HG03108 (cell line): ENCODE measurements around the gene VILL.

Experiments used
- ATAC-seq: cut with Tn5 transposase; IDR thresholded peaks from one replicate; pipeline ENCODE4 v1.9.1; 2021; ENCODE audit warnings: moderate library complexity; ENCODE audit not compliant: unreplicated experiment

Gene VILL

DNA sequence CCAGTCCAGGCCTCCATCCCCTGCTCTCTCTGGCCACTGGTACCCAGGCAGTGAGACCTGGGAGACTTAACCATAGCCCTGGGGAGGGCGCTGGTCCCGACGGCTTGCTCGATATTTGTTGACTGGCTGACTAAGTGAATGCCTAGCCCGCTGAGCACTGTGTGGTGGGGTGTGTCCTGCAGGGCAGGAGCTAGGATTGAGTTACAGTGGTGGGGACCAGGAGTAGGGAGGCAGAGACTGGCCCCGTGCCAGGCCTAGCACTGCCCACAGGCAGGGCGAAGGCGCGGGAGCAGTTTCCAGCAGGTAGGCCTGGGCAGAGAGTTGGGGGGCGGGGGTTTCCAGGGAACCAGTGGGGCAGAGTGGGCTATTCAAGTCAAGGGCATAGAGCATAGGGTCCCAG, at the start of gene VILL:
TSS of gene VILL (plus strand) at position 260 of the 400 bp plus-strand sequence. CDS start 2,887 bp downstream, outside the sequence.
- ATAC-seq, result no peak

GRCh38 chr3:37941608-37942508, 48.7 kb upstream of the VILL start:
- ATAC-seq, result no peak

DNA sequence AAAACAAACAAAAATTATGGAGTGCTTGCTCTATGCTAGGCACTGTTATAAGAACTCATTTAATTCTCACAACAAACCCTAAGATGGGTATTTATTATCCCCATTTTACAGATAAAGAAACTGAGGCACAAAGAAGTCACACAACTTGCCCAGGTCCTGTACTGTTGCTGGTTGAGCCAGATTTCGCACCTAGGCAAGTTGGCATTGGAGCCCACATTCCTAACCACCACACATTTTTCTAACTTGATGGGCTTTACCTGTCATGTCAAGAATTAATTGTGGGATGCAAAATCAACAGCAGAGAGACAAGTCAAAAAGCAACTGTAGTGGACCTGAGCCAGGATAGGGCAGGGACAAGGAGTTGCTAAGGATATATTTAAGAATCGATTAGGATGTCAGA, 47.9 kb upstream of the VILL start:
- no peak for ATAC-seq

DNA sequence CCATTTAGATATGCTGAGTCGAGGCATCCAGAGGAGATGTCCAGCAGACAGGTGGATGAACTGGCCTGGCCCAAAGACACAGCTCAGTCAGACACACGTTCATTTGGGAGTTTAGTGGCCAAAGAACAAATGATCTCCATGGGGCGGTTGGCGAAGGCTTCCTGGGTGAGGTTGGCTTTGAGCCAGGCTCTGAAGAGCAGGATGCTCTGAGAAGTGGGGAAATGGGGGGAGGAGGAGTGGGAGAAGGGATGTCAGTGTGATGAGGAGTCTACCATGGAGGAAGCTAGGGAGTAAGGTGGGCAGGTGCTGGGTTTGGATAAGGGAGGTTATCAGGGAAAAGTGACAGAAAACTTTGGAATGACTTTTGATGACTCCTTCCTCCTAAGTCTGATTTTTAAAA, 47.5 kb upstream of the VILL start:
- no peak for ATAC-seq

GRCh38 chr3:37943631-37944314, 46.8 kb upstream of the VILL start:
- no peak for ATAC-seq

DNA sequence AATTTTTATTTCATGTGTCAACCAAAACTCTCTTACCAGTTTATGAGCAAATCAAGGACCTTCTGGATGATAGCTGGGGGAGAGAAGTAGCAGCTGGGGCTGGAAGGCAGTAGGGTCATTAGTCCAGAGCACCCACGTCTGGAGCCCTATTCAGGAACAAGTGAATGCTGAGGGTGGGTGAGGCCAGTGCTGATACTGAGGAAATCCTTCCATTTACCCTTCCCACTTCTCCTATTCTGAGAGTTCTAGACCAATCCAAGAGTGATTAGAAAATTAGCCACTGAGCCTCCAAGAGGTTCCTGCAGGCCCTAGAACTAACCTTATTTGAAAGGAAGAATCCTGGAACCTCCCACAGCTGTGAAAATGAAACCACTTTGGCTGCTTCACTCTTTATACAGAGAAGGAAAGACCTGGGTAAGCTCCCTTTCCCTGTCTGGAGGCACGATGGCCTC, 46.2 kb upstream of the VILL start:
- ATAC-seq, result no peak

- ATAC-seq, result no peak
Observed at GRCh38 chr3:37945156-37945806, 45.3 kb upstream of the VILL start.

- ATAC-seq, result no peak
Observed at GRCh38 chr3:37945807-37946530, 44.6 kb upstream of the VILL start.

DNA sequence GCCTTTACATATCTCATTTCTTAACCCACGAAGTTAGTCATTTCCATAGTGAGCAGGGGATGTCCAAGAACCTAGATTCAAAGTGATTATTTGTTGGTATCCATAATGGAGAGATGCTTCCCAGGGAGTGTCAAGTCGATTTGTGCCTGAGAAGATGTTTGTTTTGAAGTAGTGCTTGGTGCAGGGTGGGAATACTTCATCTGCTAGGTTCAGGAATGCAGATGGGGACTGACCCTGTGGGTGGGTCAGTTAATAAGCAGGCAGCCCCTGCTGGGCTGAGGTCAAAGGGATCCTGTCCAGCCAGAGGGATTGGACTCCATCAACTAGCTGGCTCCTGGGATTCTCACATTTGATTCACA, 44.1 kb upstream of the VILL start:
- ATAC-seq, result no peak

DNA sequence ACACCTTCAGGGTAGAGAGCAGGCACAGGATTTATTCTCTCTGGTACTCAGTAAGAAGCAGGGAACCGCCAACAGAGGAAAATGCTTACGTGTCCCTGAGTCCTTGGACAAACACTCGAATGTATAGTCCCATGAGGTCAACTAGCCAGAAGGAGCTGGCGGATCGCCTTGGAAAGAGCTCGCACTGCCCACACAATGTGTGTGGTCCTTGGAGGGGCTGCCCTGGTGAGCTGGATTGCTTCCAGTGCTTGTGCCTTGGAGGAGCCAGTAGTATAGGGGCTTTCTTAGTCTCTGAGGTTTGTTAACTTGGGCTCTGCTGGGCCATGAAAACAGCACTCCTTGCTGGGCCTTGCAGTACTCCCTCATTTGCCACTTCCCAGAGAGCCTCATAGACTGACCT, 40.7 kb upstream of the VILL start:
- no peak for ATAC-seq

- ATAC-seq, result no peak
Observed at GRCh38 chr3:37952564-37952963, 38.0 kb upstream of the VILL start.

GRCh38 chr3:37953226-37953625, 37.4 kb upstream of the VILL start:
- ATAC-seq, result no peak

DNA sequence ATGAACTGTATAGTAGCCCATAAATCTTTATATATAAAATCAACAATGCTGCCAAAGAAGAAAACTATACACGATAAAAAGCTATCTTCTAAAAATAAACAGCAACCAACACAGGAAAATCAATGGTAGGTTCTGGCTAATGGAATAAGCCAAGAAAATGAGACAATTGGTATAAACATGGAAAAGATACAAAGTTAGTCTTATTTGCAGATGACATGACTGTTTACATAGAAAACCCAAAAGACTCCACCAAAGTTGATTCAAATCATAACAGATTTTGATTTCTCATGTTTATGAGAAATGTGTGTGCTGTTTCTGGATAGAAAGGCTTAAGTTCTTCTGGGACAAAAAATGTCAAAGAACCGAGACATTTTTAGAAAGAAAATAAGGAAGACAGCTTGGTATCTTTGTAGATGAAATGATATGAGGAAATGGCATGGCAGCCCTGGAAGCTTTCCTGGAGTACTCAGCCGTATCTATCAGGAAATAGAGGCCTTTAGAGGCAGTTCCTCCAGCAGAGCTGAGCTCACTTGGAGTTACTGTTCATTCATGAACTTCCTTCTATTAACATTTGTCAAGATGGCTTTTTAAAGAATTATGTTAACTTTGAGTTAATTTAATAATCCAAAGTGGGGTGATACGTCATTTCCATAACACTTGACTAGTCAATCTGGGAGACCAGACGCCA, 36.7 kb upstream of the VILL start:
- ATAC-seq, result no peak

DNA sequence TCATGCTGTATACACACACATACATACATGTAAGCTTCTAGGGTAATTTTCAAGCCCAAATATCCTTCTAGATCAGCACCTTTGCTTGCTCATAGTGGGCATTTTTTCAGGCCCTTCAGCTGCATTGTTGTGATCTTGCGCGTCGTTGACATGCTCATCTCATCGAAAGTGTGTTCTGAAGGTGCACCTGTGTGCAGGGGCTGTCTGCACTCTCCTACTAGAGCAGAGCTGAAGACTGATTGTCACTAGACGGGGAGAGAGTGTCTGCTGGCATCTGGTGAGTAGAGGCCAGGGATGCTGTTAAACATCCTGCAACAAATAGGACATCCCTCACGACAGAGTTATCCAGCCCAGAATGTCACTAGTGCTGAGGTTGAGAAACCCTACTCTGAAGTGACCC, 35.7 kb upstream of the VILL start:
- no peak for ATAC-seq

- no peak for ATAC-seq
Observed at GRCh38 chr3:37955918-37956707, 34.5 kb upstream of the VILL start.

DNA sequence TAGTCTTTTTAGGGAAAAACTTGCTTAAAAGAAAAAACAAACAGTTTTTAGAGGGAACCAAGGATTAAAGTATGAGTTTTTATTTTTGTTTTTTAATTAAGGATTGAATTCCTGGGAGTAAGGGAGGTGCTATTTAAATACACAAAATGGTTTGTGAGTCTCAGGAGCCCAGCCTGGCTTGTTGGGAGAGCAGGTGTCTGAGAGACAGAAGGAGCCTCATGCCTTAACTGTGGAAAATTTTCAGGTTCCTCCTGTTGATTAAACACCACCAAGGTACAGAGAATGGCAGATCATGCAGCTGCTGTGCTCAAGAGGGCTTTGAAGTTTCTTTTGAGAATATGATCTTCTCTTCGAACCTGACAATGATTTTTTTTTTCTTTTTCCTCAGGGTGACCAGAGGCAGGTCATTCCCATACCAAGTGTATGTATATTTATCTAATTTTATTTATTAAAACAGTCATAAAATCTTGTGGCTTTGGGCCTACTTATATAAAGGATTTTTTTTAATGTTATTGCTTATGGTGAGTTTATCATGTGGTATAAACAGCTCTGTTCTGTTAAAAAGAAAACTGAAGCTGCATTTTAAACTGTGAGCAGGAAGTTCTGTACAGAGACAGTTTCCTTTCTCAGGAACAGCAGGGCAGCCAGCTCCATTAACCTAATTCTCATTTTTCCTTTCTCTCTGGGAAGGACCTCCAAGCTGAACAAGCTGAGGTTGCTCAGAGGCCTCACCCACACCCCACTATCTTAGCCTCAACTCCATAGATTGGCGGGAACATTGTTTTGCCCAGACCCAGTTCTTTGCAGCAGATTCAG, 33.7 kb upstream of the VILL start:
- ATAC-seq, result peak; percentile 67

GRCh38 chr3:37957539-37957936, 33.0 kb upstream of the VILL start:
- ATAC-seq, result no peak

- no peak for ATAC-seq
Observed at GRCh38 chr3:37961622-37962431, 28.8 kb upstream of the VILL start.
